Body of pancreas (tissue), 4 donors: ENCODE results near the gene KRTAP4-5. TPM values are rescaled to one million over a fixed set of nuclear protein-coding genes. Genes with fewer than 3 reads are reported as not detected.

Experiments used
- ATAC-seq: fragments of 150-250 bp; one replicate; pipeline ENCODE4 v1.9.1; 2016
- DNase-seq, 4 donors: peaks; one replicate each; pipeline ENCODE4 v3.0.0-alpha.2; 2019
- H3K27ac ChIP-seq, 4 donors: fragments of 200-600 bp; sonication (generic); 1 replicate in 3 of 4; 2 replicates in 1 of 4; pipeline versions ENCODE4 v1.5.1 to v1.6.1; 2016 to 2019; ENCODE audit warnings: mild to moderate bottlenecking in 1 of 4, mixed read lengths in 1 of 4, moderate library complexity in 1 of 4
- H3K27me3 ChIP-seq, 2 donors: fragments of 200-600 bp; sonication (generic); one replicate each; pipeline ENCODE4 v1.6.0; 2016; ENCODE audit warnings: mild to moderate bottlenecking in 1 of 2
- H3K36me3 ChIP-seq, 2 donors: fragments of 200-600 bp; sonication (generic); replicated peaks in 1 of 2; 2 replicates each; pipeline ENCODE4 v1.5.1; 2016; ENCODE audit warnings: low read depth in 2 of 2; ENCODE audit not compliant: insufficient read depth in 1 of 2
- H3K4me1 ChIP-seq: fragments of 200-600 bp; sonication (generic); one replicate; pipeline ENCODE4 v1.6.0; 2016
- H3K4me3 ChIP-seq, 2 donors: fragments of 200-600 bp; sonication (generic); 1 replicate in 1 of 2; 2 replicates in 1 of 2; pipeline ENCODE4 v1.5.1; 2016 to 2019
- H3K9me3 ChIP-seq, 3 donors: fragments of 200-600 bp; sonication (generic); 1 replicate in 2 of 3; 2 replicates in 1 of 3; pipeline ENCODE4 v1.5.1; 2016
- POLR2A ChIP-seq, 3 donors: fragments of 450-650 bp; IDR thresholded peaks; one replicate each; pipeline ENCODE4 v1.6.1; 2016; ENCODE audit warnings: antibody characterized with exemption in 3 of 3, mild to moderate bottlenecking in 2 of 3
- WGBS, 2 donors: methylation state at CpG; one replicate each; pipeline ENCODE4 v1.1.5; 2017; 5-methylcytosine and 5-hydroxymethylcytosine counted together
- intact Hi-C: fragments of 100-400 bp; cut with DNase I; formaldehyde crosslinking; loops from one replicate; pipeline ENCODE4 v1.15.1; 2023
- total RNA-seq, 2 donors: library from RNA; depleted of rRNA; stranded (reverse); fragments of >200 nt; gene quantifications; one replicate each; pipeline ENCODE4 v1.1.0, GENCODE V29; 2016
- TF ChIP-seq, protein P1 (sequence below), 7 experiments: fragments of 450-650 bp in 4 of 7; fragments of 200-600 bp in 3 of 7; sonication (generic) in 3 of 7; IDR thresholded peaks; one replicate each; pipeline ENCODE4 v1.5.1; 2016 to 2019; ENCODE audit warnings: antibody characterized with exemption in 7 of 7

Gene KRTAP4-5
- total RNA-seq, 2 donors from 2014 or later: not detected

DNA sequence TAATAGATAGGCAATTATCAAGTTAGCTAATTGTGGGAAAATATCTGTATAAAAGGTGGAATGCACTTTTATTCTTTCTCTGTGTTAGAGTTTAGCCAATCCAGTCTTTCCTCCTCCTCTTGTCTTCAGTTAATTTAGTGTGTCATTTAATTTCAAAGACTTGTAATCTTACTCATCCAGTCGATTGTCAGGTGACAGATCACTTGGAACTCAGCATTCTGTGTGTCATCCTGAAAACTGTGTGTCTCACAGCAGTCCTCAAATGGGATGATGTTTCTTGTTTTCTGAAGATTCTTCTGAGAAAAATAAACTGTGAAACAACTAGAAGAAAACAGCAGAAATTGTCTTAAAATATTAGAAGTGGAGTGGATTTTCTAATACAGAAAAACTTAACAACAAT, 35.4 kb upstream of the KRTAP4-5 start:
- intact Hi-C loops: no loop called here
- H3K36me3 ChIP-seq: no peaks in the 10 kb centered on the region
- TF ChIP-seq, protein P1, sequence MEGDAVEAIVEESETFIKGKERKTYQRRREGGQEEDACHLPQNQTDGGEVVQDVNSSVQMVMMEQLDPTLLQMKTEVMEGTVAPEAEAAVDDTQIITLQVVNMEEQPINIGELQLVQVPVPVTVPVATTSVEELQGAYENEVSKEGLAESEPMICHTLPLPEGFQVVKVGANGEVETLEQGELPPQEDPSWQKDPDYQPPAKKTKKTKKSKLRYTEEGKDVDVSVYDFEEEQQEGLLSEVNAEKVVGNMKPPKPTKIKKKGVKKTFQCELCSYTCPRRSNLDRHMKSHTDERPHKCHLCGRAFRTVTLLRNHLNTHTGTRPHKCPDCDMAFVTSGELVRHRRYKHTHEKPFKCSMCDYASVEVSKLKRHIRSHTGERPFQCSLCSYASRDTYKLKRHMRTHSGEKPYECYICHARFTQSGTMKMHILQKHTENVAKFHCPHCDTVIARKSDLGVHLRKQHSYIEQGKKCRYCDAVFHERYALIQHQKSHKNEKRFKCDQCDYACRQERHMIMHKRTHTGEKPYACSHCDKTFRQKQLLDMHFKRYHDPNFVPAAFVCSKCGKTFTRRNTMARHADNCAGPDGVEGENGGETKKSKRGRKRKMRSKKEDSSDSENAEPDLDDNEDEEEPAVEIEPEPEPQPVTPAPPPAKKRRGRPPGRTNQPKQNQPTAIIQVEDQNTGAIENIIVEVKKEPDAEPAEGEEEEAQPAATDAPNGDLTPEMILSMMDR (IDR thresholded peaks at IDR 0.05): no peak
- TF ChIP-seq POLR2A (IDR thresholded peaks at IDR 0.05): no peak
- WGBS, 2 donors: 9 to 38% methylated on average over 1 of the region's 1 CpG
- no peaks in the 10 kb centered on the region for H3K4me1 ChIP-seq
- no peak overlapping the region for H3K27ac ChIP-seq
- ATAC-seq (no peak), DNase-seq (no peak)
- H3K27me3 ChIP-seq: no peaks in the 10 kb centered on the region
- no peak overlapping the region for H3K4me3 ChIP-seq
- no peaks in the 10 kb centered on the region for H3K9me3 ChIP-seq

DNA sequence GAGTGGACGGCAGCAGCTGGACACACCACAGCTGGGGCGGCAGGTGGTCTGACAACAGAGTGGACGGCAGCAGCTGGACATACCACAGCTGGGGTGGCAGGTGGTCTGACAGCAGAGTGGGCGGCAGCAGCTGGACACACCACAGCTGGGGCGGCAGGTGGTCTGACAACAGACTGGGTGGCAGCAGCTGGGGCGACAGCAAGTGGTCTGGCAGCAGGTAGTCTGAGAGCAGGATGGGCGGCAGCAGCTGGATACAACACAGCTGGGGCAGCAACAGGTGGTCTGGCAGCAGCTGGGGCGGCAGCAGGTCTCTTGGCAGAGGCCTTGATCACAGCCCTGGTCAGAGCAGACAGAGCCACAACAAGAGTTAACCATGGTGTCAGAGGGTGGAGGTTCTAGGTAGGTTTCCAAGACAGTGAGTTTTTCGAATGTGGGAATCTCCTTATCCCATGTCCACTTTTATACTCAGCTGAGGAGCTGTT, 34.9 kb upstream of the KRTAP4-5 start, which contains the start of gene KRTAP4-1:
KRTAP4-1 (minus strand) TSS at position 432 of the 482 bp plus-strand sequence; CDS start at position 375, 57 bp downstream.
- no peaks in the 10 kb centered on the region for H3K27me3 ChIP-seq
- DNase-seq: no peak
- intact Hi-C loops: no loop called here
- no peaks in the 10 kb centered on the region for H3K4me1 ChIP-seq
- H3K9me3 ChIP-seq: no peaks in the 10 kb centered on the region
- H3K36me3 ChIP-seq: no peaks in the 10 kb centered on the region
- no peak for ATAC-seq
- TF ChIP-seq, protein P1 (IDR thresholded peaks at IDR 0.05): no peak
- no peak for TF ChIP-seq POLR2A (IDR thresholded peaks at IDR 0.05)
- 37 to 56% methylated on average over 9 of the region's 9 CpGs for WGBS, 2 donors
- no peak within 1 kb of the TSS for H3K4me3 ChIP-seq
- H3K27ac ChIP-seq: no peak within 1 kb of the TSS

DNA sequence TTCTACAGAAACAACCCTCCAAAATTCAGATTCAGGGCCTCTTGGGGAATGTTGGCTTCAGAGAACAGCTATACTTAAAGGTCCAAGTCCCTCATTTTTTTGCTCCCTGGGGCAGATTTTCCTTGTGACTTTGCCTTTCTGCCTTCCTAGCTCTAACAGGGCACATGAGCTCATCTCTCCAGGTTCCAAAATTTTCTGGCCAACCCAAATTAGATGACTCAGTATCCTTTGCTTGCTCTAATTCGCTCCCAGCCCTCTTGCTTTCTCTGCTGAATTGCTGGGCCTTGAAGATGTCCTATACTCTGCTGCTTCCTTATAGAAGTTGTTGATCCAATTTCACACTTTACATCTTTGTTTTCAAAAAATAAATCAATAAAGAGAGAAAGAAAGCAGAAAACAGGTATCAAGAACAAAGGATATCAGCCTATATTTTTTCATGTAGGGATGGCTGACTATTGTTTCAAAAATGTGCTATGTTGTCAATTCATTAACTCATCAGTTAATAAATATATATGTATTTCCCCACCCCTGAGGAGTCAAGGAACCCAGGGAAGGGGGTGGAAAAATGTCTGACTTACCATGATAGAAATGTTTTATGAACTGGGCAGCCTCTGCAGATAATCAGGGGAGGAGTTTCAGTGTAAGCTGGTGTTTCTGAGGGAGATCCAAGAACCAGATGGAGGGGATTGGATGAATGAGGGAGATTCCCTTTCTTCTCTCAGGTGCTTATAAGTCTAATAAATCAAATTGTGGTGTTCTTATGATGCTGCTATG, 29.4 kb upstream of the KRTAP4-5 start:
- no peaks in the 10 kb centered on the region for H3K4me1 ChIP-seq
- no peak for ATAC-seq
- no peak overlapping the region for H3K27ac ChIP-seq
- intact Hi-C loops: no loop called here
- H3K36me3 ChIP-seq: no peaks in the 10 kb centered on the region
- no peaks in the 10 kb centered on the region for H3K27me3 ChIP-seq
- H3K9me3 ChIP-seq: no peaks in the 10 kb centered on the region
- TF ChIP-seq POLR2A (IDR thresholded peaks at IDR 0.05): no peak
- TF ChIP-seq, protein P1 (IDR thresholded peaks at IDR 0.05): no peak
- WGBS, 2 donors: 77 to 89% methylated on average over 1 of the region's 1 CpG
- no peak for DNase-seq
- H3K4me3 ChIP-seq: no peak overlapping the region

DNA sequence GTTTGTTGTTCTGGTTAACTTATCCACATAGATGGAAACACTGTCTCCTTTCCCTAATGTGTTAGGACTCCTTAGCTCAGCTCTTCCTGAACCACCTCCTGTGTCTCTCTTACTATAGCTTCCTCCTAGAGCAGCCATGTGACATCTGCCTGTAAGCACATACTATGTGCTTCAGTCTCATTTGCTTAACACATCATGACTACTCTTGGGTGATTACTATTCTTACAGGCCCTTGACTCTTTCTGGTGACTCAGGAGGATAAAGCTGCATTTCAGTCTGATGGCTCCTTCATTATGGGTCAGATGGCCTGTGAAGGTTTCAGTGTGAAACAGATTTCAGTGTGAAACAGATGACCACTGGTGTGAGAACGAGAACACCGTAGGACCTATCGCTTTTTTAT, 28.7 kb upstream of the KRTAP4-5 start:
- no peak overlapping the region for H3K4me3 ChIP-seq
- TF ChIP-seq, protein P1 (IDR thresholded peaks at IDR 0.05): no peak
- TF ChIP-seq POLR2A (IDR thresholded peaks at IDR 0.05): no peak
- no peaks in the 10 kb centered on the region for H3K4me1 ChIP-seq
- H3K27me3 ChIP-seq: no peaks in the 10 kb centered on the region
- DNase-seq (no peak), ATAC-seq (no peak)
- no peak overlapping the region for H3K27ac ChIP-seq
- 89 to 92% methylated on average over 3 of the region's 3 CpGs for WGBS, 2 donors
- no peaks in the 10 kb centered on the region for H3K9me3 ChIP-seq
- intact Hi-C loops: no loop called here
- no peaks in the 10 kb centered on the region for H3K36me3 ChIP-seq
